CD4-positive, alpha-beta T cell treated with Interleukin-17A for 1 hour (primary cell): ENCODE data around the gene SLC15A4.
"Not testable (repeated sequence)": the region's sequence is repeated elsewhere in the genome, so short reads cannot be mapped to it uniquely, and the experiment has no call there.

ENCODE experiments used
- DNase-seq: peaks from one replicate; pipeline ENCODE4 v3.0.0-alpha.2; 2020

SLC15A4 gene

GRCh38 chr12:128813883-128814282 is 9.9 kb downstream of the SLC15A4 start:
- DNase-seq, result no peak

GRCh38 chr12:128813392-128813791 is 10.4 kb downstream of the SLC15A4 start:
- DNase-seq, result no peak

GRCh38 chr12:128811806-128812205 is 12.0 kb downstream of the SLC15A4 start:
- peak; percentile 42 for DNase-seq

- peak; percentile 36 for DNase-seq
Observed at GRCh38 chr12:128810182-128811127, 13.3 kb downstream of the SLC15A4 start.

GRCh38 chr12:128808651-128809050 is 15.1 kb downstream of the SLC15A4 start:
- no peak for DNase-seq

GRCh38 chr12:128807161-128807724 is 16.5 kb downstream of the SLC15A4 start:
- DNase-seq, result no peak

- DNase-seq, result no peak
Observed at GRCh38 chr12:128806573-128806972, 17.2 kb downstream of the SLC15A4 start.

- DNase-seq, result not testable (repeated sequence)
Observed at GRCh38 chr12:128805406-128805805, 18.4 kb downstream of the SLC15A4 start.

- no peak for DNase-seq
Observed at GRCh38 chr12:128804762-128805161, 19.0 kb downstream of the SLC15A4 start.

GRCh38 chr12:128803788-128804187 is 20.0 kb downstream of the SLC15A4 start:
- no peak for DNase-seq

- no peak for DNase-seq
Observed at GRCh38 chr12:128802756-128803155, 21.0 kb downstream of the SLC15A4 start.

GRCh38 chr12:128801879-128802391 is 21.8 kb downstream of the SLC15A4 start:
- DNase-seq, result no peak

GRCh38 chr12:128800606-128801005 is 23.2 kb downstream of the SLC15A4 start:
- no peak for DNase-seq

- DNase-seq, result no peak
Observed at GRCh38 chr12:128798571-128799341, 25.0 kb downstream of the SLC15A4 start.

- DNase-seq, result no peak
Observed at GRCh38 chr12:128797119-128798118, 26.3 kb downstream of the SLC15A4 start.

GRCh38 chr12:128796439-128797118 is 27.2 kb downstream of the SLC15A4 start:
- peak; percentile 57 for DNase-seq

GRCh38 chr12:128795530-128796361 is 28.0 kb downstream of the SLC15A4 start:
- no peak for DNase-seq

- peak; percentile 67 for DNase-seq
Observed at GRCh38 chr12:128794661-128795529, 28.9 kb downstream of the SLC15A4 start.

- DNase-seq, result no peak
Observed at GRCh38 chr12:128793701-128794100, 30.1 kb downstream of the SLC15A4 start.
